SHP77 treated with DMSO at 0.1 percent for 48 hours (cell line): ENCODE measurements around the gene FAM131C.

Experiments
- DNase-seq: peaks from one replicate; lab custom pipeline; 2025; lab: John Stamatoyannopoulos, UW

The FAM131C gene

DNA sequence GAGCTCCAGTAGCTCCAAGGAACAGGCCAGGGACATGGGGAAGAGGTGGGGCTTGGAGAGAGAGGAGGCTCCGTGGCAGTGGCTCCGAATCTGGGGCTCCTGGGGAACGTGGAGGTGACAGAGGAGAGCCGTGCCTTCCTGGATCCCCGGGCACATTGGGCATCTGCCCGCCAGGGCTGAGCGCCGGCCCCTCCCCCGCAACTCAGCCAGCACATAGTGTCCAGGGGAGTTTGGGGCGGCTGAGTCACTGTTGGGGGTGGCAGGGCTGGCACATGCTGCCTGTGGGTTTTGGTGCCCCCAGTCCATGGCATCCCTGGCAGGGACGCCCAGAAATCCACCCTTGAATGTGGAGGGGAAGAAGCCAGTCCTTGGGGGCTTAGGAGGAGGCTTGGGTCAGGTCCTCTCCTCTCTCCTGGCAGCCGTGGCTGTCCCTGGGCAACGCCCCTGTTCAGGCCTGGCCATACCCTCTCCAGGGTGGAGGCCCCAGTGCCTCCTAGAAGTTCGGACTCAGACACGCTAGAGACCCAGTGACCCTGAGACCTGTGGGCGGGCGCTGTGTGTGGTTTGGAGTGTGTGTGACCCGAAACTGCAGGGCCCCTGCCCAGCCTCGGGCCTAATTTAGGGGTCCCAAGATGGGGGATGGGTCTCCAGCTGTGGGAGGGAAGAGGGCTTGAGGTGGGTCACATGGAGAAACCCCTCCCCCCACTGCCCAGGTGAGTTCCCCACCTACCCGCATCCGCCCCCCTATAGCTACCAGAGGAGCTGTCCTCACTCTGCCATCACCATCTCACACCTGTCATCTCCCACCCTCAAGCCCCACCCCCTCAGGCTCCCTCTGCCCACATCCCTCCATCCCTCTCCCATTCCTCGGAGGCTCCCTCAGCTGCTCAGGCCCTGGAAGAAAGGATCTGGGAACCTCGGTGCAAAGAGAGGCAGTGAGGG lies 57.2 kb downstream of the FAM131C start:
- DNase-seq, result no peak

DNA sequence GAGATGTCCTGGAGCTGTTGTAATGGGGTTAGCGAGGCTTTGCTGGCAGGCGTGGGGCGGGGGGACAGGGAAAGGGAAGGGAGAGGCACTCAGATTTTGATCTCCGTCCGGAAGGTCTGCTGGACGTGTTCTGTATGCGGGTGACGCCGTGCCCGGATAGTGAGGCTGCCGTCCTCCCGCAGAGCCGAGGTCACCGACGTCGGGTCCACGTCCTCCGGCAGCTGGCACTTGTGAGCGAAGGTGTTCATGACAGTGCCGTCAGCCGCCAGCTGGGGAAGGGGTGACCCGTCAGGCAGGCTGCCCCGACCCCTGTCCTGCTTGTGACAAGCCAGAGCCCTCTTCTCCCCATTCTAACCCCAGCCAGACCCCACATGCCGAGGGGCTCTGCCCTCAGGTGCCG lies 58.0 kb downstream of the FAM131C start:
- no peak for DNase-seq

DNA sequence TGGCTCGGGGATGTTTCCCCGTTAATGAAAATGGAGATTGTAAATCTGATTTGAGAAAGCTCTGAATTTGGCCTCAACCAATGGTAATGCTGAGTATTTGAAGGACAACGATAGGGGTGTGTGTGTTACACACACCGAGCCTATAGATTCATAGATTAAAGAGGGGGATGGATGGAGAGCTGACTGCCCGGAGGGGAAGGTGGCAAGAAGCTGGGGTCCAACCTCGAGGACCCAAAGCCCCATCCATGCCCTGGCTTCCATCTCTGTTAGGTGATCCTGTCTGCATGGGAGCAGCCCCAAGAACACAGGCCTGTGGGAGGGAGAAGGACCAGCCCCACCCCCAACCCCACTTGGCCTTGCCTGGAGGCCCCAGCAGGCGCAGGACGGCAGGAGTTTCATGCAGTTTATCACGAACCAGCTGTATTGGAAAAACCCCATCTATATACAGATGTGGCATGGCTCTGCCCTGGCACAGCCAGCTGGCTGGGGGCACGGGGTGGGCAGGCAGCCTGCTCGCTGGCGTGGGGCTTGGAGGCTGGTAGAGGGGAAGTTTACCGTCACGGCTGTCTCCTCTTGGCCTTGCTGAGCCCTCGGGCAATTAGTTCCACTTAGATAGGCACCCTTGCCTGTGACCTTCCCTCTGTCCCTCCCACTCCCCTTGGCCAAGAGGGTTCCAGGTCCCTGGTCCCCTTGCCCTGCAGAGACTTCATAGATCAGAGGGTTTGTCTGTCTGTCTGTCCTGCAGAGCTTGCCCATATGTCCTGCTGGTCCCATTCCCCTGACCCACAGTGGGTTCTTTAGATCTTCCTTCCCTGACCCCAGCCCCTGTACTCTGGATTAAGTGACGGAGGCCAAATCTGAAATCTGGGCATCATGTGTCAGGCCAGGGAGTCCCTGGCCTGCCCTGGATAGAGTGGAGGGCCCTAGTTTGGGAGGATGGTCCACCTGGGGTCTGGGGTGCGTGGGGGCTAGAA lies 58.7 kb downstream of the FAM131C start:
- DNase-seq, result no peak

DNA sequence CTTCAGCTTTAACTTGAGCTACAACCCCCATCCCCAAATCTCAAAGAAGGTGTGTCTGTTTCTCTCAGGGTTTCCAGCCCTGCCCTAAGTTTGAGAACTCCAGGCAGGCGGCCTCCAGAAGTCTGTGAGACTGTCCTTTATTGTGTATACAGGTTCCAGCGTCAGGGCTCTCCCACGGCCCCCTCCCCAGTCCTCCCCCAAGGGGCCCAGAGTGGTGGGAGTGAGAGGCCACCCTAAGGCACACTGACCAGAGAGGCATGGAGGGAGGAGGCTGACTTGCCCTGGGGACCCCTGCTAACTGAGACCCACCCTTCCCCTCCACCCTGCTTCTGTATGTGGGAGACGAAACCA lies 59.6 kb downstream of the FAM131C start:
- no peak for DNase-seq

DNA sequence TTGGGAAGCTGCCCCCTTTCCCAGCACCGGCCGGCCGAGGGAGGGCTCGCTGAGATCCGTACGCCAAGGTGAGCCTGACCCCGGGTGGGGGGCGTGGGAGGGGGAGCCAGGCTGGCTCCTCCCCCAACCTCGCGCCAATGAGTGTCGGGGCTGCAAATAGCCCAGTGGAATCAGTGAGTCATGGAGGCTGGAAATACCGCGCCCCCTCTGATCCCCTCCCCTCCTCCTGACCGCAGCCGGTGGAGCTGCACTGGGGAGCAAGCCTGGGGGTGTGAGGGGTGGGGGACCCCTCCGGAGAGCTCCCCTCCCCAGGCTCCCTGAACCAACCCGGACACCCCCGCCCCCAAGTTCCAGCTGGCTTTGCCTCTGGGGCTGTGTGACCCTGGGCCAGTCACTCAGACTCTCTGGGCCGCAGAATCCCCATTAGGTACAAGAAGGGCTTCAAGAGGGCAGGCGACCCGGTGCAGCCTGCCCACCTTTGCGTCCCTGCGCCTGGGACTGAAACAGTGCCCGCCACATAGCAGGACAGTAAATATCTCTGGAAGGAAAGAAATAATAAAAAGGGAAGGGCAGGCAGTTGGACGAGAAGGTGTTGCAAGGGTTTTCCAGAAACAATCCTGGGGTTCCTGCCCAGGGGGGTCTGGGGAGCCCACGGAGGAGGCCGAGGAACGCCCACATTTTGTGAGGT lies 60.1 kb downstream of the FAM131C start:
- DNase-seq, result no peak

DNA sequence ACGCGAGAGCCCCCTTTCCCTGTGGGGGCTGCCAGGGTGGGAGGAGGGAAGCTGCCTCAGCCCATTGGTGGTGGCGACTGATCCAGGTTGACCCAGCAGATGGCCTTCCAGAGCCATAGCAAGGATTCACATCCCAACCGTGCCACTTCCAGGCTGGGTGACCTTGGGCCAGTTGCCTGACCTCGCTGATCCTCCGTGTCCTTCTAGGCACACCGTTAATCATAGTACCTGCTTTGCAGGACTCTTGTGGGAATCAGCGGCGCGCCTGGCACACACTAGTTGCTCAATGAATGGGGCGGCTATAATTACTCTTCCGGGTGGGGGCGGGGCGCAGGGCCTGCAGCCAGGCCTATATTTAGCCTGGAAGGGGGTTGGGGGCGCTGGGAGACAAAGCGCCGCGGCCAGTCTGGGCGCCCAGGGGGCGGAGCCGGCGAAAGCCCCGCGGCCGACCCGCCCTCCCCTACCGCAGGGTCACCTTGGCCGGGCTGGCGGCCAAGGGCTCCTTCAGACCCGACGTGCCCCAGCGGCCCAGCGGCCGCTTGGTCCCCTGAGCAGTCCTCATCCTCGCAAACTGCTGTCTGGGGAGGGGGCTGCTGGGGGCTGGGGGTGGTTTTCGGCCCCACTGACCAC lies 60.7 kb downstream of the FAM131C start:
- DNase-seq, result no peak

DNA sequence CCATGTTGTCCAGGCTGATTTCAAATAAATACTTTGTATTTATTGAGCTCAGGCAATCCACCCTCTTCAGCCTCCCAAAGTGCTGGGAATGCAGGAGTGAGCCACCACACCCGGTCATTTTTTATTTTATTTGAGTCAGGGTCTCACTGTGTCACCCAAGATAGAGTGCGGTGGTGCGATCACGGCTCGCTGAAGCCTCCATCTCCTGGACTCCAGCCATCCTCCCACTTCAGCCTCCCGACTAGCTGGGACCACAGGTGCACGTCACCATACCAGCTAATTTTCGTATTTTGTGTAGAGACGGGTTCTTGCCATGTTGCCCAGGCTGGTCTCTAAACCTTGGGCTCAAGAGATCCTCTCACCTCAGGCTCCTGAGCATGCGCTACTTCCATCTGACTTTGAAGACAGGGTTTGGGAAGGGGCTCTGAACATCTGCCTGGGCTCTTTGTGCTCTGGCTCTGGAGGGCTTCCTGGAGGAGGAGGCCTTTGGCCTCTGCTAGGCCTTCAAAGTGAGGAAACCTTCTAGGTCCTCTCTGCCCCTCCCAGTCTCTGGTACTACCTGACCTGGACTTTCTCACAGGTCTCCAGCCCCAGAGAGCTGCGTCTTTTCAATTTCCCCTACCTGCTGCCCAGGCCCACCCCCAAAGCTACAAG lies 61.4 kb downstream of the FAM131C start:
- no peak for DNase-seq

DNA sequence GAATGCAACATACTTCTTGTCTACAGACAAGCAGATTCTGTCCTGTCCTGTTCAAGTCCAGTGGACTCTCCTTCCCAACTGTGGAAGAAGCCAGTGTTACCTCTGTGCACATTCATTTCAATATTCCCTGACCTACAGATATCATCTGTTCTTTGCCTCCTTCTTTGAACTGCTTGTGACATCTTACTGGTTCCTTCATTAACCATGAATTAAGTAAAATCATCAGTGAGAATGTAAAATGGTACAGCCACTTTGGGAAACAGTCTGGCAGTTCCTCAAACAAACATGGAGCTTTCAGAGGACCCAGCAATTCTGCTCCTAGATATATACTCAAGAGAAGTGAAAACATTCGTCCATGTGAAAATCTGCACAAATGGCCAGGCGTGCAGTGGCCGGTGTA lies 62.6 kb downstream of the FAM131C start:
- no peak for DNase-seq

DNA sequence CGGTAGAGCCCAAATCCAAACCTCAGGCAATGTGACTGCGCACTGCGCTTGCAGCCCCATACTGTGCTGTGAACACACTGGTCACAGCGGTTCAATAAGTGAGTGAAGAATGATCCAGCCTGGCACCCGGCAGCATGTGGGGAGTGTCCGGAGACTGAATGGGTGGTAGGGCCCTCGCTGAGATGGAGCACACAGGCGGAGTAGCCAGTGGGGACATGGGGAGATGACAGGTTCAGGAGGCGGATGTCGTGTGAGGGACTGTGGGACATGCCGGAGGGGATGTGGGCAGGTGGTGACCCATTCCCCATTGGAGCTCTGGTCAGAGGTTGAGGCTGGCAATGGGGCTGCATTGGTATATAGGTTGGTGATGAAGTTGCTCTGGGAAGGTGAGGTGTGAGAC lies 63.8 kb downstream of the FAM131C start:
- no peak for DNase-seq

DNA sequence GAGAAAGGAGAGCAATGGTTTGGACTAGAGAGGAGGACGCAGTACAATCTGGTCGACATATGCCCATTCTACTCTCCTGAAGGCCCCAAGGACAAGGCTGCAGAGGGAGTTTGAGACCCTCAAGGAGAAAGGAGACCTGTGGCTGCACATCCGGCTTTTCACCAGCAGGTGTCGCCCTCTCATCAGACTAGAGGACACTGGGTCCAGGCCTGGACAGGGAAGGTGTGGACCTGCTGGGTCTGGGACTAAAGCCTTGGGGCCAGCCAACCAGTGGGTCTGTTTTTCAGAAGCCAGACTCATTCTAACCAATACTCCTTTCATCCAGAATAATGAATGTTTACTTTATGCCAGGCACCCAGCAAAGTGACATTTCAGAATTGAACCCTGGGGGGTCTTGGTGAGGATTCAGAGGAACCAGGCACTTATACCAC lies 64.4 kb downstream of the FAM131C start:
- DNase-seq, result no peak
